Measurements from ENCODE around the gene CEP112.

CEP112 gene

GRCh38 chr17:65978871-65979270 is 213.1 kb downstream of the CEP112 start:
- DNase-seq: no peak

DNA sequence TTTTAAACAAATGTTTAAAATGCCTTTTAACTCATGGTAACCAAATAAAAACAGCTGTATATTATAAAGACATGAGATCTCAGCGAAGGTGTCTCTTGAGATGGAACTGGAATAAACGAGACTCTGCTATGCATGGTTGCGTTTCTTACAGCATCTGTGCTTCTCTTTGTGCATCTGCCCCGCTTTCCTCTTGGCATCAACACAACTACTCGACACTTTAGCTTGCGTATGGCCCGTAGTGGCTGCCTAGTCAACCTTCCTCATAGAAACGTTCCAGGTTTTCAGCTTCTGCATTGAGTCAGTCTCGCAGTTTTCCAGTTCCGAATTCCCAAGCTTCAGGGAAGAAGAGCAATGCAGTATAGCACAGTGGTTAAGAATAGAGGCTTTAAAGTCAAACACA is 214.9 kb downstream of the CEP112 start:
- DNase-seq: no peak

DNA sequence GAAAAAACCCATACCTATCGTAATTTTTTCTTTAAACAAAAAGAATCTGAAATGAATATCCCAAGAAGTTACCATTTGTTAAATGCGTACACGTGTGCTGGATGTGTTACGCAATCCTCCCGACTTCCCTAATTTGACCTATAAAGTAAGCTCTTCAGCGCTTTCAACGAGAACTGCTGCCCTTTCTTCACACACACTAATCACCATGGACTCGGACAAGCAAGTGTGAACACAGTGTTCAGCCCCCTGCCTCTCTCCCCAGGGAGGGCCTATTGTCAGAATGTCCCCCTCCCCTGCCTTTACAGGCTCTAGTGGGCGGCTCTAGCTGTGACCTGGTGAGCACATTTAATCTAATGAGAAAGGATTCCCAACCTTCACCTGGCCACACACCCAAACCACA is 216.1 kb downstream of the CEP112 start:
- DNase-seq: no peak

DNA sequence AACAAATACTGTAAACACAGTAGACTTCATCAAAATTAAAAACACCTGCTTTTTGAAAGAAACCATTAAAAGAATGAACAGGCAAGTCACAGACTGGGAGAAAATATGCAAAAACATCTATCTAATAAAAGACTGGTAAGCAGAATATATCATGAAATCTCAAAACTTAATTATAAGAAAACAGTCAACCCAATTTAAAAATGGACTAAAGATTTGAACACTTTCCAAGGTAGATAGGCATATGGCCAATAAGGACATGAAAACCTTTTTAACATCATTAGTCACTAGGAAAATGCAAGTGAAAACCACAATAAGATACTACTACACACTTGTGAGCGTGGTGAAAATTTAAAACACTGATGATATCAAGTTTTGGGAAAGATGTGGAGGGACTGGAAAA is 218.7 kb downstream of the CEP112 start:
- DNase-seq: no peak

DNA sequence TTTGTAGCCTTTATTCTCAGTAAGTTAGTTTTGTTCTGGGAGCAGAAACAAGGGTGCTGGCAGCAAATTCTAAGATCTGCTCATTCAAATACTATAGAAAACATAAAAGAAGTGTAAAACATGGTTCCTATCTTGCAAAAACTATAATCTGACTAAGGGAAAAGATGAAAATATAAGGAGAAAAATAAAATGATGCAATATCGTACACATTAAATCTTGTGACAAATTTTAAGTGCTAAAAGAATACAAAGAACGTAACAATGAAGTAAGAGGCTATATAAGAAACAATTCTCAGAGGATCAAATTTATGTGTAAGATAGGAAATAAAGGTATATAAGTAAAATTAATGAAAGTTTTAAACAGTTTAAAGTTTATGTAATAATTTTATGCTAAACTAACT is 224.6 kb downstream of the CEP112 start:
- DNase-seq: no peak

DNA sequence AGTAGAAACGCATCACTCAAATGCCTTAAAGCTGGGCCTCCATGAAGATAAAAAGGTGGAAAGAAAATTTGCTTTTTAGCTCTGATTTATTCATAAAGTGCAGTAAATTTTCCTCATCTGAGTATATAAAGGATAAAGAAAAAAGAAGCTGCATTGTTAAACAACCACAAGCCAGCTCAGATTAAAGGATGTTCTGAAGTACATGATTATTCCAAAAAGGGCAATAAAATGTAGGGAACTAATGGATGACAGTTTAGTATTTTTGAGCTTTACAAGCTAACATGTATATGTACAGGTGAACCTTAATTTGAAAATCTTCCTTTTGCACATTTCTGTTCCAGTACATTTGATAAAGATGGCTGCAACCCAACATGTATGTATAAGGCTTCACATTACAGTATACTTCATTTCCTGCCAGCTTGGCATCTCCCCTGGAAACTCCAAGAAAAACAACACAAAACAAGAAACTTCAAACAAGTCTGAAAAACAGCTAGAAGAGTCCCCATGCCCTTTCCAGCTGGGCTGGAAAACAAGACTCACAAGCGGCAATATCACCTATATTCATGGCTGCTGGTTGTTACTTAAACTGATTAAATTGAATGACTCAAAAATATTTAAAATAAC is 225.7 kb downstream of the CEP112 start:
- DNase-seq: no peak

GRCh38 chr17:65963179-65963578 is 228.8 kb downstream of the CEP112 start:
- DNase-seq: no peak

- no peak for DNase-seq
Measured at GRCh38 chr17:65959630-65960029, 232.3 kb downstream of the CEP112 start.

DNA sequence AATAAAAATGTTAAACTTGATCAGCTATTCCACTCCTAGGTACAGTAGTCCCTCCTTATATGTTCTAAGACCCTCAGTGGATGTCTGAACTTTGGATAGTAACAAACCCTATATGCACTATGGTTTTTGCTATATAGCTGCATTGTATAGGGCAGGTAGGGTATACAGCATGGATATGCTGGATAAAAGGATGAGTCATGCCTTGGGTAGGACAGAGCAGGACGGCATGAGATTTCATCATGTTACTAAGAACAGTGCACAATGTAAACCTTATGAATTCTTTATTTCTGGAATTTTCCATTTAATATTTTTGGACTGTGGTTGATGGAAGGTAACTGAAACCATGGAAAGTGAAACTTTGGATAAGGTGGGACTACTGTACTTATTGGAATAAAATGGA is 235.1 kb downstream of the CEP112 start:
- no peak for DNase-seq

- no peak for DNase-seq
Measured at GRCh38 chr17:65954148-65954449, 237.8 kb downstream of the CEP112 start.

- DNase-seq: no peak
Measured at GRCh38 chr17:65953316-65954147, 238.4 kb downstream of the CEP112 start.

- DNase-seq: no peak
Measured at GRCh38 chr17:65952586-65952985, 239.3 kb downstream of the CEP112 start.

DNA sequence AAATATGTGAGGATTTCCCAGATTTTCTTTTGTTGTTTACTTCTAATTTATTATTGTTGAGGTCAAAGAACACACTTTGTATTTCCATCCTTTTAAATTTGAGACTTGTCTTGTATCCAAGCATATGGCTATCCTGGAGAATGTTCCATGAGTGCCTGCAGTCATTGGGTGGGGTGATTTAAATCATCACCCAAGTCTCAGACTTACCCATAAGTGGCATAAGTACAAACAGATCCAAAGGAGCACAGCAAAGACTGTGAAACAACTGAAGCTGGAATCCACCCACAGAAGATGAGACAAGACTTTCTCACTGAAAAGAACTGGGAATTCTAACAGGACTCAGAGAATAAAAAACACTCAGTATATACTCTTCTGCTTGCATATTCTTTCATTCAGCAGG is 239.9 kb downstream of the CEP112 start:
- no peak for DNase-seq

GRCh38 chr17:65947831-65948230 is 244.1 kb downstream of the CEP112 start:
- no peak for DNase-seq

GRCh38 chr17:65942592-65942991 is 249.3 kb downstream of the CEP112 start:
- no peak for DNase-seq

- DNase-seq: no peak
Measured at GRCh38 chr17:65941356-65941899, 250.5 kb downstream of the CEP112 start.

- DNase-seq: no peak
Measured at GRCh38 chr17:65936013-65936412, 255.9 kb downstream of the CEP112 start.

GRCh38 chr17:65933290-65933689 is 258.6 kb downstream of the CEP112 start:
- DNase-seq: no peak

DNA sequence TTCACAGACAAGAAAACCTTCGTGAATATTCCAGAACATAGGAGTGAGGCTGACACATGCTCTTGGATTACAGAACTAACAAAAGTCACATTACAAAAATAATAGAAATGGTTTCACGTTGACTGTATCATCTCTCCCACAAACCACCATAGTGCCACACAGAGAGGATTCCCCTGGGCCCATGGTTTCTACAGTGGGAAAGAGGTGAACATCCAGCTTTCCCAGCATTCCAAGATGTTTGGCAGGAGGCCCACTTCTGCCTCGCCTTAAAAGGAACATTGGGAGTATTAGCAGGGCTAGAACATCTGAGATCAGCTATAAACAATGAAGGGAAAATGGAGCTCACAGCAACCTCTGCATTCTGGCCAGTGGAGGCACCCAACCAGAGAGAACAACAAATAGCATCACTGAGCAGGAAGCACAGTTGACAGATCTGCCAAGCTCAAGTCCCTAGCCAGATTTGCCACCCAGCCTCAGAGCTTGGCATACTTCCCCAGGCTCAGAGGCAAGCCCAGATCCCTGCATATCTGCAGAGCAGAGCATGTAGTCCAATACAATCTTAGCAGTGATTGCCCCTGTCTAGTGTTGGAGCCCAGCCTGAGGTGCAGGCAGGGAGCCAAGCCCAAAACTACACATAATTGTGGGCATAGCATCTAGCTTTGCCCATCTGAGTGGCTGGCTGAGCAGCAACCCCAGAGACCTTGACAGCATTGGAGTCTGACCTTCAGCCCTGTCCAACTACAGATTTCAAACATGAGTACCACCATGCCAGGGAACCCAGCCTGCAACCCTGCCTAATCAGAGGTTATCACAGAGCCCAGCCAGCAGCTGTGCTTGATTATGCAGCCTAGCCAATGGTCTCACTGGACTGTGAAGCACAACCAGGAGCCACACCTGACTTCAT is 260.4 kb downstream of the CEP112 start:
- DNase-seq: no peak

DNA sequence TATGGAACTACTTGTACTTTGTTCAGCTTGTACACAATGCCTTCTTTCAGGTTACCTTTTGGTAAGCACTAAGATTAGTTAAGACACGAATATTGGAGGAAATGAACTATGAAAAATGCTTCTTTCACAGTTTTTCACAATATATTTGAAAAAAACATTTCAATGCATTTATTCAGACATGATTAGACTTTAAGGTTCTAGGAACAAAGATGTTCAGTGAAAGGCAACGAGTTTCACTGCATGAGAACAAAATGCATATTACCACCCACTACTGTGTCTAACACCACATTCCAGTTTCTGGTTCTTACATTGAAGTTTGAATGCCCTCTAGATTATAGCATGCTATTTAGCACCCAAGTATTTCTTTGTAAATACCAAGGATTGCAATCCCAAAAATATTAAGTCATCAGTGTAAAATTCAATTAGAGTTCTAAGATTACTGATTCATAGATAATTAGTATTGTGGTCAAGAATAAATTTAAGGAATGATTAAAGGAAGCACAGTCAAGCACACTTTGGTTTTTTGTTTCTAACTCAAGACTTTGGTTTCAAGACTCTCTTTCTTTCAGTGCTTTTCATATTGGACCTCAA is 261.7 kb downstream of the CEP112 start:
- DNase-seq: no peak

GRCh38 chr17:65926599-65926998 is 265.3 kb downstream of the CEP112 start:
- no peak for DNase-seq

DNA sequence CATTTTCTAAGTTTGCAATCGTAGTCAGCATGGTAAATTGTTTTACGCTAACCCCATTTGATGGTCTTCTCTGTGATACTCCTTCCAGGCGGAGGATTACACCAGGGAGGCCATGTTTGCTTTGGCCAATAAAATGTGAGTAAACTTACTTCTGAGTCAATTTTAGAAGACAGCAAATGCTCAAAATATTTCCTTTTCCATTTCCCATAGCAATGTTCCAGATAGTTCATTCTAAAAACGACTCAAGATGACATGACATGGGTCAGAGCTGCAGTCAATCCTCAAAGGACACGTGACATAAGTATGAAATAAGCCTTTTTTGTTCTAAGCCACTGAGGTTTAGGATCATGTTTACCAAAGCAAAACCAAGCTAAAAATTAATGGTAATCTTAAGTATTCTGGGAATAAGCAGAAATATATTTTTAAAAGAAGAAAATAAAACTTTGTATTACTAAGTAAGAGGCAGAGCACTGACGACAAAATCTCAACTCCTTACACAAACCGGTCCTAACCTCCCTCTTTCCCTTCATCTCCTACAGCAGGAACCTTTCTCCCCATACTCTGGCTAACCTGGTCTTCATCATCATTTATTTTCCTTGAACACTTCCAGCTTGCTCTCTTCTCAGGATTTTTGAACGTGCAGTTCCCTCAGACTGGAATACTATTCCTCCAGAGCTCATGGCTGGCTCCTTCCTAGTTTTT is 266.2 kb downstream of the CEP112 start:
- no peak for DNase-seq
